ENCODE results near the gene MYL10. TPM values are rescaled to one million over a fixed set of nuclear protein-coding genes. Genes with fewer than 3 reads are reported as not detected.

The MYL10 gene
- total RNA-seq = 1 to 10 TPM in 1 of 4 donors, not detected in 3; 6.3 TPM

DNA sequence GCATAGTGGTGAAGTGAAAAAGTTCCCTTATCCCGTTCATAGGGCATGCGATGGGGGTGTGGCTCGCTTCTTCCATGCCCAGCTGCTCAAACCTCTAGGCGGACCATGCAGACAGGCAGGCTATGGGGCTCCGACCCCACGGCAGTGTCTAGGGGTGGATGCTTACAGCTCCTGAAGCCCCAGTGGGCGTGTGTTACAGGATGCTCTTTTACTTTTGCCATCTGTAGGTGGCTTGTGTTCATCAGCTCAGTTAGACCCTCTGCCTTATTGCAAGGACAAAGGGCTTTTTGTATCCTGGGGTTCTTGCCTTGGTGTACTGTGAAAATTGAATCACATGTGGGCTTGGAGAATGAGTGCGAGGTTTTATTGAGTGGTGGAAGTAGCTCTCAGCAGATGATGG, at the start of gene MYL10:
MYL10 (minus strand) TSS at position 126 of the 400 bp plus-strand sequence. CDS start 178 bp downstream, outside the sequence.
- no peak for ATAC-seq
- TF ChIP-seq POLR2A (IDR thresholded peaks at IDR 0.05) = no peak
- TF ChIP-seq, protein P1, sequence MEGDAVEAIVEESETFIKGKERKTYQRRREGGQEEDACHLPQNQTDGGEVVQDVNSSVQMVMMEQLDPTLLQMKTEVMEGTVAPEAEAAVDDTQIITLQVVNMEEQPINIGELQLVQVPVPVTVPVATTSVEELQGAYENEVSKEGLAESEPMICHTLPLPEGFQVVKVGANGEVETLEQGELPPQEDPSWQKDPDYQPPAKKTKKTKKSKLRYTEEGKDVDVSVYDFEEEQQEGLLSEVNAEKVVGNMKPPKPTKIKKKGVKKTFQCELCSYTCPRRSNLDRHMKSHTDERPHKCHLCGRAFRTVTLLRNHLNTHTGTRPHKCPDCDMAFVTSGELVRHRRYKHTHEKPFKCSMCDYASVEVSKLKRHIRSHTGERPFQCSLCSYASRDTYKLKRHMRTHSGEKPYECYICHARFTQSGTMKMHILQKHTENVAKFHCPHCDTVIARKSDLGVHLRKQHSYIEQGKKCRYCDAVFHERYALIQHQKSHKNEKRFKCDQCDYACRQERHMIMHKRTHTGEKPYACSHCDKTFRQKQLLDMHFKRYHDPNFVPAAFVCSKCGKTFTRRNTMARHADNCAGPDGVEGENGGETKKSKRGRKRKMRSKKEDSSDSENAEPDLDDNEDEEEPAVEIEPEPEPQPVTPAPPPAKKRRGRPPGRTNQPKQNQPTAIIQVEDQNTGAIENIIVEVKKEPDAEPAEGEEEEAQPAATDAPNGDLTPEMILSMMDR (IDR thresholded peaks at IDR 0.05 in 4 of 5, conservative IDR thresholded peaks at IDR 0.05 in 1 of 5) = no peak
- no peak within 1 kb of the TSS for H3K4me3 ChIP-seq
- intact Hi-C loops (cut with DNase I; ENCODE audit: low total_unique reads) = no loop called here
- no peak for DNase-seq
- no peaks in the 10 kb centered on the region for H3K36me3 ChIP-seq
- H3K27me3 ChIP-seq = no peaks in the 10 kb centered on the region
- in situ Hi-C loops (cut with MboI; ENCODE audit: low sequenced_read_pairs in 4 of 4) = no loop called here
- no peak within 1 kb of the TSS for H3K27ac ChIP-seq
- peaks cover 3 to 37% of the 10 kb centered on the region in 2 donors for H3K4me1 ChIP-seq
- H3K9me3 ChIP-seq = no peaks in the 10 kb centered on the region

DNA sequence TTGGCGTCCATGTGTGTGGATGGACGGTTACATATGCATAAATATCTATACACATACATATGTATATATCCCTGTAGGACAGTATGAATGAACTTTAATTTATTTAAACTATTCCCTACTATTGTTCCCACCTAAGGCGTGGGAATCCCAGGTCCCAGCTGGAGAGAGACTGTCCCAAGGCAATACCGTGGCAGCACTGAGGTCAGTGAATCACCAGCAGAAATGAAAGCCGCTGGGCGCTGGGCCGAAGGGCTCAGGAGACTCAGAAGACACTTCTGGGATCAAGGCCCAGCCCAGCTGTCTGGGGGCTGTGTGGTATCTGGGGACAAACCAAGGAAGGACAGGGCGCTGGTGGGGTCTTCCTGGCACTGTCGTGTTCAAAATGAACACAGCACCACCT, 49.6 kb upstream of the MYL10 start:
- H3K4me3 ChIP-seq = no peak overlapping the region
- H3K27me3 ChIP-seq = no peaks in the 10 kb centered on the region
- ATAC-seq (peak in 1 of 2 donors; percentile 57), DNase-seq (peak in 1 of 2 donors; percentile 46)
- H3K4me1 ChIP-seq = peaks cover 6 to 10% of the 10 kb centered on the region in 2 donors
- H3K9me3 ChIP-seq = no peaks in the 10 kb centered on the region
- H3K27ac ChIP-seq = no peak overlapping the region
- in situ Hi-C loops (cut with MboI; ENCODE audit: low sequenced_read_pairs in 4 of 4) (loop anchor here (25.0 kb wide), 3 partner anchors 134 to 584 kb away; partner anchors contain the start of gene CUX1 (in 2 of the 4)), intact Hi-C loops (cut with DNase I; ENCODE audit: low total_unique reads) (no loop called here)
- TF ChIP-seq POLR2A (IDR thresholded peaks at IDR 0.05) = no peak
- TF ChIP-seq, protein P1 (IDR thresholded peaks at IDR 0.05 in 4 of 5, conservative IDR thresholded peaks at IDR 0.05 in 1 of 5) = no peak
- H3K36me3 ChIP-seq = no peaks in the 10 kb centered on the region

DNA sequence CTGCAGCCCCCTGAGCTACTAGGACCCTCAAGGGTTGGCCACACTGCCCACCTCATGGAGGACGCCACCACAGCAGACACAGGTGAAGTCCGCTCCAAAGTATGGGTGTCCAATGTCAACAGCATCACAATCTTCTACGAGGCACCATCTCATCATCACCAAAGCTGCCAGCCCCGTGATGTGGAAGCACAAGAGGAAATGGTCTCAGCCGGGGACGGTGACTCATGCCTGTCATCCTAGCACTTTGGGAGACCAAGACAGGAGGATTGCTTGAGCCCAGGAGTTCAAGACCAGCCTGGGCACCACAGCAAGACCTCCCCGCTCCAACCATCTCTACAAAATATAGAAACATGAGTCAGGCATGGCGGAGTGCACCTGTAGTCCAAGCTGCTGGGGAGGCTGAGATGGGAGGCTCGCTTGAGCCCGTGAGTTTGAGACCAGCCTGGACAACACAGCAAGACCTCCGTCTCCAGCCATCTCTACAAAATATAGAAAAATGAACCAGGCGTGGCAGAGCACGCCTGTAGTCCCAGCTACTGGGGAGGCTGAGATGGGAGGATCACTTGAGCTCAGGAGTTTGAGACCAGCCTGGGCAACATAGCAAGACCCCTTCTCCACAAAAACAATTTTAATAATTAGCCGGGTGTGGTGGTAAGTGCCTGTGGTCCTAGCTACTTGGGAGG, 48.8 kb upstream of the MYL10 start:
- no peak for DNase-seq

DNA sequence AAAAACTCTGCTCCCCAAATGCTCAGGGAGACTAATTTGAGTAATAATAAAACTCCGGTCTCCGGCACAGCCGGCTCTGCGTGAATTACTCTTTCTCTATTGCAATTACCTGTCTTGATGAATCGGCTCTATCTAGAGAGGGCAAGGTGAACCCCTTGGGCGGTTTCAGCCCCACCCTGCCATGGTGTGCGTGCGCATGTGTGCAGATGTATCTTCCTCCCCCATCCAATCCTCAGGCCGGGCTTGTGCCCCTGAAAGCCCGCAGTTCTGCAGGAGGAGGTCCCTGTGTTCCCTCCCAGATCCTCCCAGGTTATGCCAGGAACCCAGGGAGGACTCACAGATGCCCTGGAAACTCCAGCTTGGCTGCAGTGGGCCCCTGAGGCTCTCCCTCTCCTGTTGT, 48.3 kb upstream of the MYL10 start:
- no peak for DNase-seq
- no peak for ATAC-seq
- in situ Hi-C loops (cut with MboI; ENCODE audit: low sequenced_read_pairs in 4 of 4) = loop anchor here (25.0 kb wide), 3 partner anchors 135 to 585 kb away; partner anchors contain the start of gene CUX1 (in 2 of the 4)
- TF ChIP-seq, protein P1 (IDR thresholded peaks at IDR 0.05 in 4 of 5, conservative IDR thresholded peaks at IDR 0.05 in 1 of 5) = no peak
- no peak for TF ChIP-seq POLR2A (IDR thresholded peaks at IDR 0.05)
- H3K36me3 ChIP-seq = no peaks in the 10 kb centered on the region
- H3K4me3 ChIP-seq = no peak overlapping the region
- no peak overlapping the region for H3K27ac ChIP-seq
- intact Hi-C loops (cut with DNase I; ENCODE audit: low total_unique reads) = no loop called here
- no peaks in the 10 kb centered on the region for H3K27me3 ChIP-seq
- H3K9me3 ChIP-seq = no peaks in the 10 kb centered on the region
- H3K4me1 ChIP-seq = peaks cover 6 to 10% of the 10 kb centered on the region in 2 donors

More for the DNA sequence above, 48.8 kb upstream of the MYL10 start:
- peaks cover 6 to 10% of the 10 kb centered on the region in 2 donors for H3K4me1 ChIP-seq
- no peak overlapping the region for H3K27ac ChIP-seq
- H3K36me3 ChIP-seq = no peaks in the 10 kb centered on the region
- intact Hi-C loops (cut with DNase I; ENCODE audit: low total_unique reads) (no loop called here), in situ Hi-C loops (cut with MboI; ENCODE audit: low sequenced_read_pairs in 4 of 4) (loop anchor here (25.0 kb wide), 3 partner anchors 134 to 584 kb away; partner anchors contain the start of gene CUX1 (in 2 of the 4))
- no peaks in the 10 kb centered on the region for H3K27me3 ChIP-seq
- TF ChIP-seq, protein P1 (IDR thresholded peaks at IDR 0.05 in 4 of 5, conservative IDR thresholded peaks at IDR 0.05 in 1 of 5) = no peak
- TF ChIP-seq POLR2A (IDR thresholded peaks at IDR 0.05) = no peak
- no peak for ATAC-seq
- no peak overlapping the region for H3K4me3 ChIP-seq
- no peaks in the 10 kb centered on the region for H3K9me3 ChIP-seq
